GM18508 (cell line): ENCODE data around the gene RPH3AL.
"Not testable (repeated sequence)": the region's sequence is repeated elsewhere in the genome, so short reads cannot be mapped to it uniquely, and the experiment has no call there.

Experiments
- ATAC-seq: cut with Tn5 transposase; IDR thresholded peaks from one replicate; pipeline ENCODE4 v1.9.1; 2021; ENCODE audit warnings: moderate number of reproducible peaks; ENCODE audit not compliant: insufficient read depth, unreplicated experiment

RPH3AL gene

GRCh38 chr17:285751-286422, 66.7 kb downstream of the RPH3AL start:
- no peak for ATAC-seq

DNA sequence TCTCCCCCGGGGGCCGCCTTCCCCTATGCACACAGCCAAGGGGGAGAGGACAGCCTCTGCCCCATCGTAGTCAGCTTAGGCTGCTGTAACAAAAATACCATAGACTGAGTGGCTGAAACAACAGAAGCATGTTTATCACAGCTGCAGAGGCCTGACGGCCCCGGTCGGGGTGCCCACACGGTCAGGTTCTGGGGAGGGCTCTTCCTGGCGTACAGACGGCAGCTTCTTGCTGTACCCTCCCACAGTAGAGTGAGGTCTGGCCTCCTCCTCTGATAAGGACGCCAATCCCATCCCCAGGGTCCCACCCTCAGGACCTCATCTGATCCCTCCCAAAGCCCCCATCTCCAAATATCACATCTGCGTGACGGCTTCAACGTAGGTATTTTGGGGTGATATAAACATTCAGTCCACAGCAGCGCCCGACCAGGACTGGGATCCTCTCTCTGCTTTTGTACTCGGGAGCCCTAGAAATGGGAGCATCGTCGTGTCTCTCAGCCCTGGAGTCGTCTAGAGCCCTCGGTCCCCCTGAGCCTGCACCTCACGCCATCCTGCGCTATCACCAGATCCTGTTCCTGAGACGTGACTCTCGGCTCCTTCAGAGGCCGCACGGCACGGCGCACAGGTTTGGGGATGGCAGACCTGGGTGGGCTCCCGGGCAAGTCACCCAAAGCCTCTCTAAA, 67.8 kb downstream of the RPH3AL start:
- ATAC-seq: no peak

- ATAC-seq: no peak
These were observed 68.5 kb downstream of the RPH3AL start for GRCh38 chr17:283911-284675.

DNA sequence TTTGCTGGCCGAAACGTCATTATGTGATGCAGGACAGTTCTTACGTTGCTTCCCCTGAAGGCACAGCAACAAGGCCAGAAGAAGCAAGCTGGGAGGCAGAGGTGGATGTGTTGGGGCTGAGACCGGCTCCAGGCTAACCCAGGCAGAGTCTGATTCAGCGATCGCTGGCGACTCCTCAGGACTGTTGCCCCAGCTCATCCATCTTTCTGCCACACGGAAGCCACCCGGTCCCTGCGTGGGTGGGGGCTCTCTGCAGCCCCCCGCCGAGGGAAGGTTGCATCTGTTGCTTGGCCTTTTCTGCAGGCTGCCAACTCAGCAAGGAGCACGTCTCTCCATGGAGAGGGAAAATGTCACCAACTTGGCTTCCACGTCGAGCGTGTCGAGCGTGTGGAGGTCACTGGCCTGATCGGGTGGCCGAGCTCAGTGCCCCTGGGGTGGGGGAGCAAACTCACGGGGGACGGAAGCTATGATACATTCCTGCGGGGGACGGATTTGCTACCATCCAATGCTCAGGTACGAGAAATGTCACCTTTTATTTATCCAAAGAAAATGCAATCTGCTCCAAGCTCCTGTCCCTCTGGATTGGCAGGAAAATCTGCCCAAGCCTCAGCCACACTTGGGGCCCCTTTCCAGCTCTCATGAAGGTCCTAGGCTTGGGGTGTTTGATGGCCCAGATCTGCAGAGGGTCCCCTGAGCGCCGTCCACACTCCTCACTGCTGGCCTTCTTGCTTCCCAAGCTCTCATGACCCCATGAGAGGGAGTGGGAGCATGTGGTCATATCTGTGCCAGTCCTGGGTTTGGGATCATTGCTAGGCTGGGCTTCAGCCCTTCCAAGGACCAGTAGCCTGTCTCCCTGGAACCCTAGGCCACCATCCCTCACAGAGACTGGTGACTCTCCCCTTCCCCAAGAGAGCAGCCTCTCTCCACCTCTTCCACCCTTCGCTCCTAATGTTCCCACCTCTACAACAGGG, 69.4 kb downstream of the RPH3AL start:
- no peak for ATAC-seq

GRCh38 chr17:282000-282911, 70.4 kb downstream of the RPH3AL start:
- no peak for ATAC-seq

GRCh38 chr17:281365-281999, 71.1 kb downstream of the RPH3AL start:
- no peak for ATAC-seq

- no peak for ATAC-seq
These were observed 71.7 kb downstream of the RPH3AL start for GRCh38 chr17:280901-281300.

GRCh38 chr17:280216-280615, 72.4 kb downstream of the RPH3AL start:
- ATAC-seq: no peak

- ATAC-seq: no peak
These were observed 72.8 kb downstream of the RPH3AL start for GRCh38 chr17:279776-280175.

GRCh38 chr17:279331-279730, 73.3 kb downstream of the RPH3AL start:
- no peak for ATAC-seq

DNA sequence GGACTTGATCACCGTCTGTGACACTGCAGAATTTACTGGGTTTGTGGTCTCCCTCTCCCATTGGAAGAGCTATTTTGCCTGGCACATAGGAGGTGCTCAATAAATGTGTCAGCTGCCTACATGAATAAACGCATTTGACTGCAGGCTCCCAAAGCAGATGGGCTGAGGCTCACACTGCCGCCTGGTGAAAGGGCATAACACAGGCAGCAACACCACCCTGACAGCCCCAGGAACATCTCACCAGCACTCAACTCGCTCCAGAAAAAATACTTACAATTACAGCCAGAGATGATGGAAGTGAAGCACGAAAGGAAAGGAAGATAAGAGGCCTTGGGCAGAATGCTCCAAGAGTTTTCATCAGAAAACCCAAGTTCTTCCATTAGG, 73.9 kb downstream of the RPH3AL start:
- no peak for ATAC-seq

GRCh38 chr17:278055-278675, 74.4 kb downstream of the RPH3AL start:
- ATAC-seq: no peak

DNA sequence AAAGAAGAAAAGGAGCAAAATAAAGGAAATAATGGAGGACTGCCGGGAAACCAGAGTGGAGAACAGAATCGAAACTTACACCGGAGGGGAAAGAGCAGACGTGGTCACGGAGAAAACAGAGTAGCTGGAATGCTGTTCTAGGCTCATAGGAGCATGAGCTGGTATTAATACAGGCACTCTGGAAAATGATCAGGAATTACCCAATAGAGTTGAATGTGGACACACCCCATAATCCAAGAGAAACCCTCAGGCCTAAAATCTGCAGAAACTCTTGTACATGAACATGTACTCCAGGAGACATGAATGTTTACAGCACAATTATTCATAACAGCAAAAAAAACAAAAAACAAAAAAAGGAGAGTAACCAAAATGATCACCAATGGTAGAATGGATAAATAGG, 77.7 kb downstream of the RPH3AL start:
- ATAC-seq: no peak

GRCh38 chr17:273981-274832, 78.4 kb downstream of the RPH3AL start:
- ATAC-seq: no peak

DNA sequence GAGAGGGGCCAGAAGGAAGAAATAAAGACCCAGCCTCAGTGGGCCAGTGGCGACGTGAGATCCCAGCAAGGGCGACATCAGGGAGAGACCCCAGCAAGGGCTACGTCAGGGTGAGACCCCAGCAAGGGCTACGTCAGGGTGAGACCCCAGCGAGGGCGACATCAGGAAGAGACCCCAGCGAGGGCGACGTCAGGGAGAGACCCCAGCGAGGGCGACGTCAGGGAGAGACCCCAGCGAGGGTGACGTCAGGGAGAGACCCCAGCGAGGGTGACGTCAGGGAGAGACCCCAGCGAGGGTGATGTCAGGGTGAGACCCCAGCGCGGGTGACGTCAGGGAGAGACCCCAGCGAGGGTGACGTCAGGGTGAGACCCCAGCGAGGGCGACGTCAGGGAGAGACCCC, 79.8 kb downstream of the RPH3AL start:
- ATAC-seq: not testable (repeated sequence)

DNA sequence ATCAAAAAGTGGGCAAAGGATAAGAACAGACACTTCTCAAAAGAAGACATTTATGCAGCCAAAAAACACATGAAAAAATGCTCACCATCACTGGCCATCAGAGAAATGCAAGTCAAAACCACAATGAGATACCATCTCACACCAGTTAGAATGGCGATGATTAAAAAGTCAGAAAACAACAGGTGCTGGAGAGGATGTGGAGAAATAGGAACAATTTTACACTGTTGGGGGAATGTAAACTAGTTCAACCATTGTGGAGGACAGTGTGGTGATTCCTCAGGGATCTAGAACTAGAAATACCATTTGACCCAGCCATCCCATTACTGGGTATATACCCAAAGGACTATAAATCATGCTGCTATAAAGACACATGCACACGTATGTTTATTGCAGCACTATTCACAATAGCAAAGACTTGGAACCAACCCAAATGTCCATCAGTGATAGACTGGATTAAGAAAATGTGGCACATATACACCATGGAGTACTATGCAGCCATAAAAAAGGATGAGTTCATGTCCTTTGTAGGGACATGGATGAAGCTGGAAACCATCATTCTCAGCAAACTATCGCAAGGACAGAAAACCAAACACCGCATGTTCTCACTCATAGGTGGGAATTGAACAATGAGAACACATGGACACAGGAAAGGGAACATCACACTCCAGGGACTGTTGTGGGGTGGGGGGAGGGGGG, 80.5 kb downstream of the RPH3AL start:
- ATAC-seq: not testable (repeated sequence)
